ENCODE results near the gene GSAP.

GSAP gene

GRCh38 chr7:77420438-77420837, 4.3 kb upstream of the GSAP start:
- no peak overlapping the region for H2AFZ ChIP-seq (ENCODE audit: low read depth, low read length, severe bottlenecking)
- H3K9ac ChIP-seq (ENCODE audit: low read length) = no peak overlapping the region
- no peaks in the 10 kb centered on the region for H3K36me3 ChIP-seq (ENCODE audit: low read length)
- H3K9me3 ChIP-seq (ENCODE audit: insufficient read depth, low read length) = no peaks in the 10 kb centered on the region
- H3K27me3 ChIP-seq (ENCODE audit: low read length) = no peaks in the 10 kb centered on the region
- H4K20me1 ChIP-seq (ENCODE audit: low read depth, low read length) = no peaks in the 10 kb centered on the region
- no peak overlapping the region for H3K27ac ChIP-seq (ENCODE audit: low read depth, low read length)
- no peaks in the 10 kb centered on the region for H3K9me2 ChIP-seq (replicated peaks; ENCODE audit: insufficient read depth, low read length)
- H3K79me2 ChIP-seq (ENCODE audit: insufficient read depth, low read length) = no peaks in the 10 kb centered on the region
- TF ChIP-seq, protein P1, sequence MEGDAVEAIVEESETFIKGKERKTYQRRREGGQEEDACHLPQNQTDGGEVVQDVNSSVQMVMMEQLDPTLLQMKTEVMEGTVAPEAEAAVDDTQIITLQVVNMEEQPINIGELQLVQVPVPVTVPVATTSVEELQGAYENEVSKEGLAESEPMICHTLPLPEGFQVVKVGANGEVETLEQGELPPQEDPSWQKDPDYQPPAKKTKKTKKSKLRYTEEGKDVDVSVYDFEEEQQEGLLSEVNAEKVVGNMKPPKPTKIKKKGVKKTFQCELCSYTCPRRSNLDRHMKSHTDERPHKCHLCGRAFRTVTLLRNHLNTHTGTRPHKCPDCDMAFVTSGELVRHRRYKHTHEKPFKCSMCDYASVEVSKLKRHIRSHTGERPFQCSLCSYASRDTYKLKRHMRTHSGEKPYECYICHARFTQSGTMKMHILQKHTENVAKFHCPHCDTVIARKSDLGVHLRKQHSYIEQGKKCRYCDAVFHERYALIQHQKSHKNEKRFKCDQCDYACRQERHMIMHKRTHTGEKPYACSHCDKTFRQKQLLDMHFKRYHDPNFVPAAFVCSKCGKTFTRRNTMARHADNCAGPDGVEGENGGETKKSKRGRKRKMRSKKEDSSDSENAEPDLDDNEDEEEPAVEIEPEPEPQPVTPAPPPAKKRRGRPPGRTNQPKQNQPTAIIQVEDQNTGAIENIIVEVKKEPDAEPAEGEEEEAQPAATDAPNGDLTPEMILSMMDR (IDR thresholded peaks at IDR 0.05; ENCODE audit: insufficient read depth, low read length, poor library complexity, severe bottlenecking) = no peak
- TF ChIP-seq EZH2phosphoT487 (conservative IDR thresholded peaks at IDR 0.05; ENCODE audit: low read length) = no peak
- H3K4me3 ChIP-seq (ENCODE audit: insufficient read depth, low read length, poor library complexity, severe bottlenecking) = no peak overlapping the region
- H3K4me2 ChIP-seq (ENCODE audit: low read depth, low read length, poor library complexity, severe bottlenecking) = no peak overlapping the region
- no peaks in the 10 kb centered on the region for H3F3A ChIP-seq (ENCODE audit: insufficient read depth)

DNA sequence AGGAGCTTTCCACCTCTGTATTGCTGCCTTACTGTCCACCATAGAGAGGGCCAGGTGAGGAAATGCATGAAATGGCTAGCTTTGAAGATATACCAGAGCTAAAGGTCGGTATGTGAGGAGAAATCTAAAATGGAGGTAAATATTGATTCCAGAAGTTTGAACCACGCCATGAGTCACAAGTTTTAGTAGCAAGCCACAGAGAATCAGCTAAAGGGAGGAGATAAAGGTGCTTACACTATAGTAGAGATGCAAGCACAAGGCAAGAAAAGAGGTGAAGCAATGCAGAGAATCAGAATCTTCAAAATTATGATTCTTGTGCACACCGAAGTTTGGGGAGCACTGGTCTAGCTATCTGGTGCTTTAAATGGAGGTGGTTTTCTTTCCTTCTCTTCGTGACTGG, 3.0 kb upstream of the GSAP start:
- no peak overlapping the region for H3K9ac ChIP-seq (ENCODE audit: low read length)
- H3K79me2 ChIP-seq (ENCODE audit: insufficient read depth, low read length) = no peaks in the 10 kb centered on the region
- H3K4me3 ChIP-seq (ENCODE audit: insufficient read depth, low read length, poor library complexity, severe bottlenecking) = no peak overlapping the region
- no peak for TF ChIP-seq EZH2phosphoT487 (conservative IDR thresholded peaks at IDR 0.05; ENCODE audit: low read length)
- TF ChIP-seq, protein P1 (IDR thresholded peaks at IDR 0.05; ENCODE audit: insufficient read depth, low read length, poor library complexity, severe bottlenecking) = no peak
- H3K9me3 ChIP-seq (ENCODE audit: insufficient read depth, low read length) = no peaks in the 10 kb centered on the region
- H3K36me3 ChIP-seq (ENCODE audit: low read length) = no peaks in the 10 kb centered on the region
- H3K4me2 ChIP-seq (ENCODE audit: low read depth, low read length, poor library complexity, severe bottlenecking) = no peak overlapping the region
- no peaks in the 10 kb centered on the region for H3K9me2 ChIP-seq (replicated peaks; ENCODE audit: insufficient read depth, low read length)
- no peak overlapping the region for H2AFZ ChIP-seq (ENCODE audit: low read depth, low read length, severe bottlenecking)
- no peak overlapping the region for H3K27ac ChIP-seq (ENCODE audit: low read depth, low read length)
- no peaks in the 10 kb centered on the region for H4K20me1 ChIP-seq (ENCODE audit: low read depth, low read length)
- no peaks in the 10 kb centered on the region for H3K27me3 ChIP-seq (ENCODE audit: low read length)
- 0 out of 2 replicates have a peak, but pooled peaks cover 5% of the 10 kb centered on the region for H3F3A ChIP-seq (ENCODE audit: insufficient read depth)

DNA sequence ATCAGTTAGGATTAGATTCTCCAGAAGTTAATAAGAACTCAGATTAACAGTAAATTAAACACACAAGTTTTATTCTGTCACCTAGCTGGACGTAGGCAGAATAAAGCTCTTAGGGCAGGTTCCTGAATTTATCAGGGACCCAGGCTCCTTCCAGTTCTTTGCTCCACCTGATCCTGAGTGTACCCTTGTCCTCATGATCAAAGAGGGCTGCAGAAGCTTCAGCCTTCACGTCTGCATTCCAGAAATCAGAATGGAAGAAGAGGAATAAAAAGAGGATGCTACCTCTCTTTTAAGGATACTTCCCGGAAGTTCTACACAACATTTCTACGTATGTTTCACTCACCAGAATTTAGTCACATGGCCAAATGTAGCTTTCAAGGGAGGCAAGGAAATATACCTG, 1.7 kb upstream of the GSAP start:
- Histone ChIP-seq H3K4me2 (ENCODE audit: low read depth, low read length, poor library complexity, severe bottlenecking) (no peak overlapping the region), H3F3A (ENCODE audit: insufficient read depth) (0 out of 2 replicates have a peak, but pooled peaks cover 9% of the 10 kb centered on the region), H2AFZ (ENCODE audit: low read depth, low read length, severe bottlenecking) (no peak overlapping the region), H3K9me3 (ENCODE audit: insufficient read depth, low read length) (no peaks in the 10 kb centered on the region), H3K36me3 (ENCODE audit: low read length) (no peaks in the 10 kb centered on the region), H3K27ac (ENCODE audit: low read depth, low read length) (no peak overlapping the region), H3K4me3 (ENCODE audit: insufficient read depth, low read length, poor library complexity, severe bottlenecking) (no peak overlapping the region), H3K27me3 (ENCODE audit: low read length) (no peaks in the 10 kb centered on the region), H3K79me2 (ENCODE audit: insufficient read depth, low read length) (no peaks in the 10 kb centered on the region), H4K20me1 (ENCODE audit: low read depth, low read length) (no peaks in the 10 kb centered on the region), H3K9me2 (replicated peaks; ENCODE audit: insufficient read depth, low read length) (no peaks in the 10 kb centered on the region), H3K9ac (ENCODE audit: low read length) (no peak overlapping the region)
- TF ChIP-seq, protein P1 (IDR thresholded peaks at IDR 0.05; ENCODE audit: insufficient read depth, low read length, poor library complexity, severe bottlenecking) = no peak
- TF ChIP-seq EZH2phosphoT487 (conservative IDR thresholded peaks at IDR 0.05; ENCODE audit: low read length) = no peak

All from SU-DHL-6 (cell line).